ENCODE data around the gene CYFIP1.

DNA sequence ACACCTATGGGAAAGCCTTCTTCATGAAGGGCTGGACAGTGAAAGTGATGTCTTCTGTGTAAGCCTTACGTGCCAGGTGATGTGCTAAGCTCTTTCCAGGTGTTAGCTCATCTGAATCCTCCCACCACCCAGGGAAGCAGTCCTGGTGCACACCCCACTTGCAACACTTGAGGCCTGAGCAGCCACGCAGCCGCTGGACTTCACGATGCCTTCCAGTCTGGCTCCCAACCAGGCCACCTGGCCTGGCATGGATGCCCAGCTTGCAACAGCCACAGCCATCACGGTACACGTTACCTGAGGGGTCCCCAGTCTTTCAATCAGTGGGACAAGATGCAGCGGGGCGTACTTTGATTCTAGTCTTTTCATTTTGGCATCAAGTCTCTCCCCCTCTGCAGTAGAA, 105.9 kb downstream of the CYFIP1 start:
- TF ChIP-seq, protein P1, sequence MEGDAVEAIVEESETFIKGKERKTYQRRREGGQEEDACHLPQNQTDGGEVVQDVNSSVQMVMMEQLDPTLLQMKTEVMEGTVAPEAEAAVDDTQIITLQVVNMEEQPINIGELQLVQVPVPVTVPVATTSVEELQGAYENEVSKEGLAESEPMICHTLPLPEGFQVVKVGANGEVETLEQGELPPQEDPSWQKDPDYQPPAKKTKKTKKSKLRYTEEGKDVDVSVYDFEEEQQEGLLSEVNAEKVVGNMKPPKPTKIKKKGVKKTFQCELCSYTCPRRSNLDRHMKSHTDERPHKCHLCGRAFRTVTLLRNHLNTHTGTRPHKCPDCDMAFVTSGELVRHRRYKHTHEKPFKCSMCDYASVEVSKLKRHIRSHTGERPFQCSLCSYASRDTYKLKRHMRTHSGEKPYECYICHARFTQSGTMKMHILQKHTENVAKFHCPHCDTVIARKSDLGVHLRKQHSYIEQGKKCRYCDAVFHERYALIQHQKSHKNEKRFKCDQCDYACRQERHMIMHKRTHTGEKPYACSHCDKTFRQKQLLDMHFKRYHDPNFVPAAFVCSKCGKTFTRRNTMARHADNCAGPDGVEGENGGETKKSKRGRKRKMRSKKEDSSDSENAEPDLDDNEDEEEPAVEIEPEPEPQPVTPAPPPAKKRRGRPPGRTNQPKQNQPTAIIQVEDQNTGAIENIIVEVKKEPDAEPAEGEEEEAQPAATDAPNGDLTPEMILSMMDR (IDR thresholded peaks at IDR 0.05): no peak
- TF ChIP-seq POLR2A (IDR thresholded peaks at IDR 0.05) (no peak), POLR2AphosphoS5 (IDR thresholded peaks at IDR 0.05) (no peak), EP300 (IDR thresholded peaks at IDR 0.05) (no peak)

All from sigmoid colon (tissue), 4 donors.